ENCODE data around the gene MAGEF1.
"Not testable (repeated sequence)": the region's sequence is repeated elsewhere in the genome, so short reads cannot be mapped to it uniquely, and the experiment has no call there.

MAGEF1 gene

DNA sequence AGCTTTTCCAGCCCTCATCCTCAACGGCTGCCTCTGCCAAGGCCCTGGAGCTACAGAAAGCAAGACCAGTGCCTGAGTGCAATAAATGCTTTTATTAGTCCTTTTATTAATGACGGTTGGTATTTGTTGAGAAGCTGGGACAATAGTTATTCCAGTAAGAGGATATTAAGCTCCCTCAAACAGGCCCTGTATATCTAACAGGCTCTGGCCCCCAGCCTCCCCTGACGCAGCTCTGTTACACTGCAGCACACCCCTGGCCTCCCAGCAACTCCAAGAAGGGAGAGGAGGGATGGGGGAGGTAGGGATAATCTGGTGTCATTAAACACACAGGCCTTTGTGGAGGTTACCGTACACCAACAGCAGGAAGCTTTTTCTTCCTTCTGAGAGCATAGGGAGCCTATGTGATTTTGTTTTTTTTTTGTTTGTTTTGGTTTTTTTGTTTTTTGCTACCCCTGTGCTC is 30.8 kb upstream of the MAGEF1 start:
- no peak for DNase-seq

DNA sequence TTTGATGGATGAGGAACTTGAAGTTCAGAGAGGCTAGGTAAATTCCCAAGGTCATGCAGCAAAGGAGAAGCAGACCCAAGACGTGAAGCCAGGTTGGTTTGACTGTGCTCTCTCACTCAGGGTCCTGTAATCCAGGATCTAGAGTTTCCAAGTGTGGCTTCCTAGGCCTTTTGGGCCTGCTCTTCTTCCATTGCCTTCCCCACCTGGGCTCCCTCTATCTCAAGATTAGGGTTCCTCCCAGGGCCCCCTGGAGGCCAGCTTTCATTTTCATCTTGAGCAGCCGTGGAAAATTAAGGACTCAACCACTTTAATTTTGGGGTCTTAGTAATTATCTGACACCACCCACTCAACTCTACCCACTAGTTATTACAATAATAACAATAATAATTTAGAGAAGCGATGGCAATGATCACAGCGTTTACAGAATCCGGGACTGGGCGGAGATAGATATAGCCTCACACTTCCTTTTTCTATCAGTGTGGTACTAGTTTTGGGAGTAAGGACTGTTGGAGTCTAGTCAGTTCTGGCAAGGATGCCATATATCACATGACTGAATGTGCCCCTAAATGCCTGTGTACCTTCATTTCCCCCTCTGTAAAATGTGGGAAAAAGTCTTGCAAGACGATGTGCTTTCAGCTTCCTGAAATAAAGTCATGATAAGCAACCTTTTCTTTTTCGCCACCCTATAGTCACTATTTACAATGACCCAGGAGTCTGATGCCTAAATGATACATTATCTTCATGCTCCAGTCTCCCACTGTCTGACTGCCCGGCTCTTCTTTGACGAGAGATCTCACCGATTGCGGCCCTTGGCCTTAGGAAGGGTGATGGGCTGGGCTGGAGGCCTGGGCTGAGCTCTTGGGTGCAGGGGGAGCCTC is 30.2 kb upstream of the MAGEF1 start:
- no peak for DNase-seq

DNA sequence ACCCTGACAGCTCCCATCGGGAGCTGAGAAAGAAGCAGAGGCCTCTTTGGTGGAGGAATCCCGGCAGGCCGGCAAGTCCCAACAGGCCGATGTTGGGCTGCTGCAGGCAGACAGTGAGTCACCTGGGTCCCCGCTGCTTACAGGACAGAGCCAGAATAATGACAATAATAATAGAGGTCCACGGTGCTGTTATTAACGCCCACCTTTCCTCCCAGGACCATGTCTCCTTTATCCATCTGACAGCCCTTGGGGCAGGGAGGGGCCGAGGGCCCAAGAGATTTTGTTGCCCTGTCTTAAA is 29.3 kb upstream of the MAGEF1 start:
- no peak for DNase-seq

GRCh38 chr3:184740509-184741258 is 28.8 kb upstream of the MAGEF1 start:
- no peak for DNase-seq

GRCh38 chr3:184739594-184740505 is 28.0 kb upstream of the MAGEF1 start:
- no peak for DNase-seq

- DNase-seq, result no peak
Observed at GRCh38 chr3:184738982-184739381, 27.1 kb upstream of the MAGEF1 start.

DNA sequence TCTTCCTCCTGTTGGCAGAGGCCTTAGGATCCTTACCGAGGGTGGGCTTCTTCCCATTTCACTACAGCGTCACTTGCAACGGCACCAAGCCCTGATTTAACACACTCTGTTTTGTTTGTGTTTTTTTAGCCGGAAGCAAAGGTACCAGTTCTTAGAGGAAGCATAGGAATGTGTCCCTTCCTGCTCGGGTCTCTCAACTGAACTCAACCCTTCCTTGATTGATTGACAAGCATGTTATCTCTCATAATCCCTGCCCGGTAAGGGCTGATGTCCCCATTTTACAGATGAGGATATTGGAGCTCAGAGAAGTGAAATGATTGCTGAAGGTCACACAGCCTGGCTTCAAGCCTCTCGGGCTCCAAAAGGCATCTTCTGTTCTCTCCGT is 26.6 kb upstream of the MAGEF1 start:
- DNase-seq, result no peak

DNA sequence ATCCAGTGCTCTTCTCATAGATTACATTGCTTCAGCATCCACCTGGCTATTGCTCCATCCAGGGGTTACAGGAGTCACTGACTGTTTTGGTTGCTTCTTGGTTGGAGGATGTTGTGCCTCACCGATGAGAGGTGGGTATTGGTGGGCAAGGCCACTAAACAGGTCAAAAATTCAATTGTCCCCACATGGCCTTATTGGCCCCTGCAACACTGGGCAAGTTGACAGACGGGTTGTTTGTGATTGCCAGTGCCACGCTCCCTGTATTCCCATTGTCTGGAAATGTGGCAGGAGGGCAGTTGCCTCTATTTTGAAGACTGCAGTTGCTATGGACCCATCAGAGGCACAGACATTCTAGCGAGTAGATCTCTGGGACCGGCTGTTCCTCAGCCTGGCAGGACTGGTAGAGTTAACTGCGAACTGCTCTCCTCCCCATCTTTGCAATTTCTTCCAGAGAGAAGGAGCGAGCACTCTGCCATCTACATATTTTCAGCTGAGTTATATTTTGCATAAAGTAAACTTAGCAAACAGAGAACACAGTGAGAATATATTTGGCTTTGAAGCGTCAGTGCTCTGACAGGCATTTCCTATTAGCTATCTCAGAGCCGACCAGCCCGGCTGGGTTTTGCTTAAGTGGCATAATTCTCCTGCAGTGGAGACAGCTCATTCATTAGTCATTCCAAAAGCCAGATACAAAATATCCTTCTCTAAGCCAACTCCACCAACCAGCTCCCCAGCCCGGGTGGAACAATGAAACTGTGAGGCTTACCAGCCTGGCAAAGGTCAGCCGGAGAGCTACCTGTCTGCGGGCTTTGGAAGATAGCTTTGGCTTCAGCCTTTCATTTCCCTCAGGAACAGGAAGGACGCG is 26.0 kb upstream of the MAGEF1 start:
- no peak for DNase-seq

GRCh38 chr3:184737063-184737462 is 25.2 kb upstream of the MAGEF1 start:
- no peak for DNase-seq

GRCh38 chr3:184734903-184735701 is 23.2 kb upstream of the MAGEF1 start:
- no peak for DNase-seq

- DNase-seq, result no peak
Observed at GRCh38 chr3:184733971-184734608, 22.2 kb upstream of the MAGEF1 start.

GRCh38 chr3:184733181-184733580 is 21.3 kb upstream of the MAGEF1 start:
- no peak for DNase-seq

DNA sequence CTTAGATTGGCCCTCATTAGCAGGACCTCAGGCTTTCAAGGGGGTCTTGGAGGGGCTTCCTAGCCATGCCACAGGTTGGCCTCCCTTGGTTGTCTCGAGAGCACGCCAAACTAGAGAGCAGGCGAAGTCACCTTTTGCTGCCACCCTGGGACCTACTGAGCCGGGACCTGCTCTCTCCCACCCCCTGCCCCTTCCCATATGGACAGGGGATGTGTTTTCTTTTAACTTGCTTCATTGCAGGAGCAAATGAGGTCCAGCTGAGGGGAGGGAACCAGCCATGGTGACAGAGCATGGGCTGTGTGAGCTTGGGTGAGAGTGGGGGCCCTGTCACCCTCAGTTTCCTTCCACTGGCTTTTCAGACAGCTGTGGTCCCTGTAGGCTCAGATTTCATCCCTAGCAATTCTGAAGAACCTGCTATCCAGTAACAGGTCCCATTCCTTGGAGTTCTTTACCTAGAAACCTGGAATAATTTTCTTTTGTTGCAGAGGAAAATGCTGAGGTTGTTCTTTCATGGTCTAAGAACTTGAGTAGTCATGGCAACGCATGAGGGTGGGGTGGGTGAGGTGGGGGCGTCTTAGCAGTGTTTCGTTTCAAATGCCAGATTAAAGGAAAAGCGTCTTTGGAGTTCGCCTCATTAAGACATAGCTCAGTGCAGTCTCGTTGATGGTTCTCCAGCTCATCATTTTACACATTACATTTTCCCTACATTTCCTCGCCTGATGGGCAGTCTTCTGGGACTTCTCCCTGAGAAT is 20.1 kb upstream of the MAGEF1 start:
- DNase-seq, result no peak

- no peak for DNase-seq
Observed at GRCh38 chr3:184730924-184731323, 19.1 kb upstream of the MAGEF1 start.

DNA sequence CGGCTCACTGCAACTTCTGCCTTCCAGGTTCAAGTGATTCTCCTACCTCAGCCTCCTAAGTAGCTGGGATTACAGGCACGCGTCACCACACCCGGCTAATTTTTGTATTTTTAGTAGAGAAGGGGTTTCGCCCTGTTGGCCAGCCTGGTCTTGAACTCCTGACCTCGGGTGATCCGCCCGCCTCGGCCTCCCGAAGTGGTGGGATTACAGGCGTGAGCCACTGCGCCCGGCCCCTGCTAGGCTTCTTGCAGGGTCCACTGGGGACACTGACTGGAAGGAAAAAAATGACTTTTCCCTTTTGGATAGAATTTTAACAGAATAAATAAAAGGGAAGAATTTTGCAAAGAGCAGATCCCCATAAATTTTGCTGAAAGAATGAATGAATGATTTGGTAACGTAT is 17.3 kb upstream of the MAGEF1 start:
- not testable (repeated sequence) for DNase-seq

GRCh38 chr3:184728010-184728527 is 16.2 kb upstream of the MAGEF1 start:
- DNase-seq, result no peak

- peak; percentile 14 for DNase-seq
Observed at GRCh38 chr3:184727357-184728009, 15.6 kb upstream of the MAGEF1 start.

DNA sequence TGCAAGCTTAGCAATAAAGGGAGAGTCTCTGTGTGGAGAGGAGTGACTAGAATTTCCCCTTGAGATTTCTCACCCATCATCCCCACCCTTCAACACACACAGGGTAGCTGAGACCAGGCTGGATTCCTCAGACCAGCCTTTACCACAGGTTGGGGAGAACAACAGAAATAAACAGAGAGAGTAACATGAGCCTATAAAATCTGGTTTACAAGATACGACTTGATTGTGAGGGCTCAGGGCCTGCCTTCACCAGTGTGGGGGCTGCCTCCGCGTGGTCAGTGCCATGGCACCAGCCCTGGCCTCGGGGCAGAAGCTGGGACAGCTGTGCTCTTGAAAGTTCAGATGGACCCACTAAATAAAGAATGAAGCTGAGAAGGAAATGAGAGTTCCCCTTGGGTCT is 14.6 kb upstream of the MAGEF1 start:
- DNase-seq, result no peak

DNA sequence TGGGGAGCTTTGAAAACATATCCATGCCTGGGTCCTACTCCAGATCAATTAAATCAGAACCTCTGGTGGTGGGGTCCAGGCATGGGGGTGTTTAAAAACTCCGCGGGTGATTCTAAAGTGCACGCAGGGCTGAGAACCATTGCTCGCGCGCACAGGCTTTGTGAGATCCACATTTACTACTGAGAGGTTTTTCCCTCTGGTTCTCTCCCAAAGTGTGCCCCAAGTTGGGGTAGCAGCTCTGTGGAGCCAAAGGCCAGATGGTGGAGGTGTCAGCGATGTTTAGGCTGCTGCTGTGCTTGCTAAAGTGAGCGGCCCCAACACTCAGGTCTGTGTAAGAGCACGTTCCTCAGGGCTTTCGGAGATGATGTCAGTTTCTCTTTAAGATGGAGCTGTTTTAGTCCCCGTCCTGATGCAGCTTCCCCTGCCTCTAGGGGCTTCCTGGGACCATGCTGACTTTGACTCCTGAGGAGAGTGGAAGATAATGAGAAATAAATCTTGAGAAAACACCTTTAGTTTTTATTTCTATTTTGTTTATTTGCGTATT is 13.4 kb upstream of the MAGEF1 start:
- DNase-seq, result no peak
